Activated CD8-positive, alpha-beta T cell treated with anti-CD3 and anti-CD28 coated beads, Interleukin-2, amount 10 ng/mL, durations not matched to agents 7 days and 5 days (primary cell): ENCODE data around the gene UBN2. TPM values are rescaled to one million over a fixed set of nuclear protein-coding genes. Genes with fewer than 3 reads are reported as not detected.

Source experiments
- ATAC-seq: fragments of 150-1000 bp; cut with Tn5 transposase; one replicate; pipeline ENCODE4 v1.10.0; 2021; ENCODE audit warnings: moderate library complexity
- CTCF ChIA-PET: fragments of 350-600 bp; sonication (Branson Sonifier 250); formaldehyde crosslinking; loops from one replicate; lab custom pipeline; 2021; ENCODE audit warnings: antibody characterized with exemption; lab: Charles Lee
- POLR2A ChIA-PET: fragments of 350-600 bp; sonication (Branson Sonifier 250); formaldehyde crosslinking; loops from one replicate; lab custom pipeline; 2021; ENCODE audit warnings: antibody characterized with exemption; lab: Charles Lee
- DNase-seq: peaks from one replicate; pipeline ENCODE4 v3.0.0-alpha.2; 2020
- H3K27ac Mint-ChIP-seq: one replicate; pipeline ENCODE4 v1.8.0; 2021; ENCODE audit warnings: mild to moderate bottlenecking, mixed read lengths
- H3K27me3 Mint-ChIP-seq: one replicate; pipeline ENCODE4 v1.8.0; 2021; ENCODE audit warnings: low read depth, mixed read lengths
- H3K36me3 Mint-ChIP-seq: one replicate; pipeline ENCODE4 v1.8.0; 2021; ENCODE audit warnings: low read depth, mixed read lengths
- H3K4me1 Mint-ChIP-seq: one replicate; pipeline ENCODE4 v1.8.0; 2021; ENCODE audit warnings: low read depth, mixed read lengths
- H3K4me3 Mint-ChIP-seq: one replicate; pipeline ENCODE4 v1.8.0; 2021; ENCODE audit warnings: mild to moderate bottlenecking, mixed read lengths
- H3K9me3 Mint-ChIP-seq: one replicate; pipeline ENCODE4 v1.8.0; 2022; ENCODE audit warnings: mixed read lengths; ENCODE audit not compliant: insufficient read depth
- total RNA-seq, 2 experiments: library from RNA; stranded (reverse); gene quantifications; one replicate each; pipeline ENCODE4 v1.2.3, GENCODE V29; 2021

UBN2 gene
- total RNA-seq, 2 experiments from 2014 or later = 10.2 to 11.3 TPM

- H3K27me3 Mint-ChIP-seq = no peaks in the 10 kb centered on the region
- peaks cover 20% of the 10 kb centered on the region for H3K4me1 Mint-ChIP-seq
- ChIA-PET CTCF (interaction anchor here (0.8 to 1.4 kb wide), 5 partner anchors 8 to 79 kb away, joined by 3 to 5 read pairs (median 3); no protein-coding TSS in a partner anchor), POLR2A (no interaction called here)
- peaks cover 20% of the 10 kb centered on the region for H3K36me3 Mint-ChIP-seq
- no peak for DNase-seq
- ATAC-seq = no peak
- H3K27ac Mint-ChIP-seq = no peak overlapping the region
- no peak overlapping the region for H3K4me3 Mint-ChIP-seq
- no peaks in the 10 kb centered on the region for H3K9me3 Mint-ChIP-seq
Observed at GRCh38 chr7:139355320-139355719, 124.3 kb downstream of the UBN2 start.

Other genes with a start within 250 kb of the UBN2 start
- 1 to 10 TPM; 1.2 to 1.5 TPM for gene KIAA1549, start 249.8 kb upstream of the UBN2 start, total RNA-seq
- gene ZC3HAV1L, start 195.2 kb upstream of the UBN2 start, total RNA-seq = 10 to 100 TPM; 17.3 to 20.2 TPM
- gene ZC3HAV1, start 121.5 kb upstream of the UBN2 start, total RNA-seq = 100 to 1,000 TPM; 121 to 122 TPM
- 1 to 10 TPM; 6.4 to 6.7 TPM for gene FMC1, start 110.1 kb downstream of the UBN2 start, total RNA-seq
- gene LUC7L2, start 128.7 kb downstream of the UBN2 start, total RNA-seq = 100 to 1,000 TPM; 126 to 131 TPM